ENCODE data around the gene SERPINB5.

Gene SERPINB5

DNA sequence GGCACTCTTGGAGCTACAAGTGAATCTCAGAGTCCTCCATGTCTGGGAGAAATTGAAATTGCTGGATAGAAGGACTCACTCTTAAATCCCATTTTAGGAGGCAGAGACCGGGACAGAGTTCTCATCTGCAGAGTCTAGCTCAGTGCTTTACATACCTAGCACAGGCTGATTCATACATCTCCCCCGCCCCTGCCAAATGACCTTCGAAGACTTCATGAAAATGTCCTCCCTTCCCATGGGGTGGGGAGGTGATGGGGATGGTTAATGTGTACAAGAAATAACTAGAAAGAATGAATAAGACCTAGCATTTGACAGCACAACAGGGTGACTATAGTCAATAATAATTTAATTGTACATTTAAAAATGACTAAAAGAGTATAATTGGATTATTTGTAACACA is 8.2 kb upstream of the SERPINB5 start:
- no peak for DNase-seq (ENCODE audit: low read depth, low spot score)

DNA sequence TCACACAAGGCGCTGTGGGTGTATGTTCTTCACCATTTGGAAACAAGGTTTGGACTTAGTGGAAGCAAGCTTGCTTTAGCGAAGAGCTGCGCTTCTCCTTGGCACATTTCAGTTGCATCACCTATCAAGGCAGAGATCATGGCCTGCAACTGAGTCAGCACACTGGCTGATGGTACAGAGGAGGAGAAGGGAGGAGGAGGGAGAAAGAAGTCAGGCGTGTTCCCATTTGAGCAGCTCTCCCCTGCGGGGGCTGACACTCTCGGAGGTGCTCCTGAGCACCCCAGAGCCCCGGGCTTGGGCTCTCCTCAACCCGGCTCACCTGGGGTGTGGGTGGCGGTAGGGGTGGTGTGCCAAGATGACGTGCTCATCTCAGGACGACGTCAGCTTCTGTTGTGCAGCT is 6.0 kb upstream of the SERPINB5 start:
- no peak for DNase-seq (ENCODE audit: low read depth, low spot score)

DNA sequence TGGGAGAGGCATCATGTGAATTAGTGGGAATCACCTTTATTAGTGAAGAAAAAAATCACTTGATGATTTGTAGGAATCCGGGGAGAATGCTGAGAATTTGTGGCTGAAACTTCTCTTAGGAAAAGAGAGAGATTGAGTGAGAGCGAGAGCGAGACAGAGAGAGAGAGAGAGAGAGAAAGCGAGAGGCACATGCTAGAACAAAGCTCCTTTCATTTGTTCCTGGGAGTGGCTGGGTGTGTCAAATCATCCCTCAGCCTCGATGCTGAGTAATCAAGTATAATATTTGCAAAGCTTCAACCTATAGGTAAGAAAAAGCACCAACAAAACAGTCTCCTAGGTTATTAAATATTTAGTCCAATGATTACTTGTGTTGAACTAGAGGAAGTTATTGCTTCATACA is 4.4 kb upstream of the SERPINB5 start:
- DNase-seq (ENCODE audit: low read depth, low spot score): no peak

DNA sequence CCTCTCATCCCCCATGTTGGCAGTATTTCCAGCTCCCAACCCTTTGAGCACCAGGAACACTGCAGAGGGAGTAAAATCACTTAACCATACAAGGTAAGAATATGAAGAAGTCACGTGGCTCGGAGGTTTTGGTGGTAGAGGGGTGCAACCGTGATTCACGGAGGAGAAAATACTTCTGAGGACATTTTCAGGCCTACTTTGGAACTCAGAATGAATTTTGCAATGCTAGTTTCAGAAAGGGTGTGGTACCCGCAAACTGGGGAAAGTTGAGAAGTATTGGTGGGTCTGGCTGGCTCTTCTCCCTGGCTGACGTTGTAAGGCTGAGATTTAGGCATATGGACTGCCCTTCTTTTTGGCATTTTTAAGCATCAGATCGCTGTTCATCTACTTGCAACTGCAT is 442 bp downstream of the SERPINB5 start:
- no peak for DNase-seq (ENCODE audit: low read depth, low spot score)

DNA sequence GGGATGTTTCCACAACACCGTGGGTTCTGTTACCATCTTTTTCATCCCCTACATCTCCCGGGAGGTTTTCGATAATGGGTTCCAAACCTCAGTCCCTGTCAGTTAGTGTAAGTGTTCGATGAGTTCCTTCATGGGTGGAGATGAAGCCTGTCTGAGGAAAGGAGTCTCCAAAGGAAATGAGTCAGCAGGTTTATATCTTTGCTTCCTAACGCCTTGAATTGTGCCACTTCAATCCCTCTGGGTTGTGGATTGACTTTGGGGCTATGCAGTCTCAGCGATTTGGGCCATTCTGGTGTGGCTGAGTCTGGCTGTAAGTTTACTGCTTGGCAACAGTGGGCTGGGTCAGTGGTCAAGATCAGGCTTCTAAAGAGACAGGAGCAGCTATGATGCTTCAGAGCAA is 1.2 kb downstream of the SERPINB5 start:
- no peak for DNase-seq (ENCODE audit: low read depth, low spot score)

DNA sequence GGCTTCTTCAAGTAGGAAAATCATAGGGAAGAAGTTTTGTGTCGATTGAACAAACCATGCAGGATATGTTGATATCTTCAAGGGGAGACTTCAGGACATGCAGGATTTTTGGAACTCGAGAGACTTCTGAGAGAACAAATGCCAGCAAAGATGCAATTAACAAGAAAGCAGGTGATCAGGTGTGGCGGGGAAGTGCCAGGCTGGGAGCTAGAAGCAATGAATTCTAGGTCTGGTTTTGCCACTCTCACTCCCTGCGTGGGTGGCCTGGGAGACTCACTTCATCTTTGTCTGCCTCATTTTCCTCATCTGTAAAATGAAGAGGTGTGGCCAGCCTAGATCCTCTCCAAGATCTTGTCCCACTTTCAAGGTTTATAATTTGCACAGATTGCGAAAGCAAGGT is 3.1 kb downstream of the SERPINB5 start:
- no peak for DNase-seq (ENCODE audit: low read depth, low spot score)

DNA sequence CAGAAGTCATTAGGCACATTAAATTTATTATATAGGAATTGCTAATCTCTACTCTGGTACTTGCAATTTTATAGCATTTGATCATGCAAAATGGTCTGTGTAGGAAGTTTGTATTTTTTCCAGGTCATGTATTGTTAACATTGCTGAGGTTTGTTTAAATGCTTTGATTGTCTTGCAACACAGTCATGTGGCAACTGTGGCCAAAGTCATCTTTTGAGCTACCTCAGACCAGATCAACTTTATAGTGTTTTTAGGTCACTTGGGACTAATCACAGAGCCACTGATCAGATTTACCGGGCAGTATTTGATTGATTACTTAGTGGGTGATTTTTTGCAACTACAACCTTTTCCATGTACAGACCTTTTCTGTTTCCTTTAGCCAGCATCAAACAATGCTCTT is 3.7 kb downstream of the SERPINB5 start:
- DNase-seq (ENCODE audit: low read depth, low spot score): no peak

DNA sequence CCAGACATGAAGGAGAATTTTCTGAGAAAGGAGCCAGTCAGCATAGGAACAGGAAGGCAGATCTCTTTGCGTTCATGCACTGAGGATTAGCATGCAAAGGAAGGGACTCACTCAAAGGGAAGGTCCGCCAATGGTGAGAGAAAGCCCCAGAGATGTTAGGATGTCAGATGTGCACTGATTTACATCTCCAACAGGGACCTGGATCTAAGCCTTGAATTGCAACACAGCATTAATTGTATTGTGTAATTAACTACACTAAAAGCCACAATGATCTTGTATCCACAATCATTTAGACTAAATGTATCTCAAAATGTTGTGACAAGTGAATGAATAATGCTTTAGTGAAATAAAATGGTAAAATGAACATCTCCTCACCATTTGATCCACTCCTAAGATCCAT is 4.2 kb downstream of the SERPINB5 start:
- no peak for DNase-seq (ENCODE audit: low read depth, low spot score)

DNA sequence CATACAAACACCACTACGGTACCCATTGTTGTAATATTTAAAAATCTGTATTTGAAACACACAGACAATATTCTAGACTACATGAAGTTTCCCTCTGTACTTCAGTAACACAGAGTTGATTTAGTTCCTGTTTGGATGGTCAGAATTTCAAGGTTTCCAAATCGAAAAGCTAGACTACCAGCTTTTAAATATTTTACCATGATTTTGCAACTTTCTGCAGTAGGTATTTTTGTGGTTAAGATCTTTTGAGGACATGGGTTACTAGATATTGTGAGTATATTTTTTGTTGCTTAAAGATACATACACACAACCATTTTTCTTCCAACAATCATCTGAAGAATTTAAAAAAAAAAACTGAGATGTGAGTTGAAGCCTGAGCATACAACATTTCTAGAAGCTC is 10.9 kb downstream of the SERPINB5 start:
- no peak for DNase-seq (ENCODE audit: low read depth, low spot score)

DNA sequence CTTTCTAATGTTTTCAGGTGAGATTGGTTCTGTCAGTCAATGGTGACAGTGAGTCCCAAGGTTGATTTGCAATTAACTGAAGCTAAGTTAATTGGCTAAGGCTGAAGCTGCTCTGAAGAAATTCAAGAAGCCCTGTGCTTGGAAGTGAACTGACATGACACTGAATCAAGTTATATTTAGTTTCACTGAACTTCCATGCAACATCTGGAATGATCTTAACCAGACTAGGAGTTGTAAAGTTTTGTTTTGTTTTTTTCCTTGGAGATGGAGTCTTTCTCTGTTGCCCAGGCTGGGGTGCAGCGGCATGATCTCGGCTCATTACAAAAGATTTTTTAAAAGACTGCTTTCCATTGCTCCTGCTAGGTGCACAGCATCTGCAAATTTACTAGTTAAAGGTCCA is 11.4 kb downstream of the SERPINB5 start:
- no peak for DNase-seq (ENCODE audit: low read depth, low spot score)

DNA sequence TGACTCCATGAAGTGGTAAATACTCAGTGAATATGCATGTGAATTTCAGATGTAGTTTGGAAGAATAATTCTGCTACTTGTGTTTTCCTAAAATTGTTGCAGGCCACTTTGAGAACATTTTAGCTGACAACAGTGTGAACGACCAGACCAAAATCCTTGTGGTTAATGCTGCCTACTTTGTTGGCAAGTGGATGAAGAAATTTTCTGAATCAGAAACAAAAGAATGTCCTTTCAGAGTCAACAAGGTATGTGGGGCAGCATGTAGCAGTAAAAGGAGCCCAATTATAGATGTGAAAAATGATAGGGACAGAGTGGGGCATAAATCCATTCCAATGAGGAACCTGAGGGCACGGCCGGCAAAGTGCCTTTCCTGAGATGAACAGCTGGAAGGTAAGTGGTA is 16.1 kb downstream of the SERPINB5 start:
- no peak for DNase-seq (ENCODE audit: low read depth, low spot score)

DNA sequence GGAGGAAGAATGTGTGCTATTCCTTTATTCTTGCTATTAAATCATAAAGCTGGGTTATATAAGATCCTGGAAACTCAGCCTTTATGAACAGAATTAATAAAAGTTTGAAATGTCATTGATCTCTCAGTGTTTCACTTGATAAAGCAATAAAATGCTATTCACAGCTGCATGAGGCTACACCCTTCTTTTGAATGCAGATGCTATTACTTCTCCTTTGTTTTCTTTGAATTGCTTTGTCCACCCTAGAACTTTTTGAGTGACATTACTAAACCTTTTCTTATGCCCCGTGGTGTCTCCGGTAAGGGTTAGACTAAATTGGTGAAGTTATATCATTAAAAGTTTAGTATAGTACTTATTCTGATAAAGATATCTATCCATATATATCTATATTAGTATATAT is 18.9 kb downstream of the SERPINB5 start:
- no peak for DNase-seq (ENCODE audit: low read depth, low spot score)

DNA sequence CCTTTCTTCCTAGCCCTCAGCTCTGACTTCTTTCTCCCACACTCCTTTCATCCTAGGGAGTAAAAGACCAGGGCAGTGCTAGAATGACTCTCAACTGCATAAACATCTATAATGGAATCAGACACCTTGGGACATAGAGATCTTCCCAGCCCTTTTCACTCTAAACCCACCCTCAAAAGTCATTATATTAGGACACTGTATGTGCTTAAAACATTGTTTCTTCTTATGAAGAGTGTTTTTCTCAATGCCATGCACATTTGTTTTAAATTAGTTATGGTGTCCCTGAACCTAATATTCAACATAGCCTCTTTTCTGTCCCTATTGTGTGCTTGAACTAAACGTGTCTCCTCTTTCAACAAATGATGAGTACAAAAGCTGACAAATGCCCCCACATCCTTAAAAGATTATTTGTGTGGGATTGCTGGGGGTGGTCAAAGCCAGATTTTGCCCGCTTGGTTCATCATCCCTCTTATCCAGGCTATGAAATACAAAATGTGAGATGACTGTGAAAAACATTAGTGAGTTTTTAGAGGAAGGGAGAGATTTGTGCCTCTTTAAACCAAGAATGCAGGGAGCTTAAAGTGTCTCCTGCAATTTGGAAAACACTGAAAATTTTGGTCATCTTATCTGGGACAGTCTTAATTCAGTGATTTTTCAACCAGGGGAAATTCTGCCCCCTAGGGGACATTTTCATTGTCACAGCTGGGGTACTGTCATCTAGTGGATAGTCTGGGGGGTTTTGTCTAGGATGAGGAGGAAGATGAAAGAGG is 29.0 kb downstream of the SERPINB5 start:
- no peak for DNase-seq (ENCODE audit: low read depth, low spot score)

DNA sequence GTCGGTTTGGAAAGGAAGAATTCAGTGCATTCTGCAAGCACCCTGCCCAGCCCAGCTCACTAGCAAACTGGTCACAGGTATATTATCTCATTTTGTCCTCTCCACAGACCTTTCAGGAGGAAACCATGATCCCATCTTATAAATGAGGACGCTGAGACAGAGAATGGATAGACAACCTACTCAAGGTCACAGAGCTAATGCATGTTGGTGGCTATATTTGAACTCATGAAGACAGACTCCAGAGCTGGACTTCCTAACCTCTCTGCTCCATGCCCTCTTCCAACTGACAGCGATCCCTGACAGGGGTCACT is 29.5 kb downstream of the SERPINB5 start:
- no peak for DNase-seq (ENCODE audit: low read depth, low spot score)

DNA sequence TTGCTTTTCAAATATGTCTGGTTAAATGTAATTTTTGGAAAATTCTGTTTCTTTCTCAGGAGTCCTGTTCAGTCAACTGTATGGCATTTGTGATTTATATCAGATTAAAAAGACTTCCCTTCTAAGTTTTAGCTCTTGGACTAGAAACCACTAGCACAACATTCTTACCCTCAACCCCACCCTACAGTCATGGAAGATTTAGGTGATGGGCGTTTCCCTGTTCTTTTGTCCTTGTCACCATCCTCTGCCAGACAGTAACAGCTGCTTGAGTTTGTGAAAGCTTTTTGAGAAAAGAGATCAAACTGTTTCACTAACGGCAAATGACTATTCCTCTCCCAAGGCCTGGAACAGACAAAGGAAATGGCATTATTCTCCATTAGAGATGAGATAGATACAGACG is 31.8 kb downstream of the SERPINB5 start:
- no peak for DNase-seq (ENCODE audit: low read depth, low spot score)

DNA sequence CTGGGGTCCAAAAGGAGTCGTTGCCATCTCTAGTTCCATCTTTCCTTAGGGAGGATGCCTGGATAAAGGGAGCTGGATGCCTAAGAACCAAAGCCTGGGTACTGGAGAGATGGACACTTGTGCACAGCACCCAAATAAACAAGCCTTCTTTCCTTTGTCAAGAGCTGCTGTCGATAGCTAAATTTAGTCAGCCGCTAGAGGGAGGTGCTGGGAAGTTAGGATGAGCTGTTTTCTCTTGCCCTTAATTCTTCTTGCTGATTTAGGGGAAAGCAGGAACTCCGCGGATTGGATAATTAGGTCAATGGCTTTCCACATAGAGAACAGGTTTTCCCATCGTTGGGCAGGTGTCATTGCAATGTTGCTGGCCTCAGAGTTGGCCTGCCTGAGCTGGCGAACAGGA is 34.5 kb downstream of the SERPINB5 start:
- peak; percentile 12 for DNase-seq (ENCODE audit: low read depth, low spot score)

DNA sequence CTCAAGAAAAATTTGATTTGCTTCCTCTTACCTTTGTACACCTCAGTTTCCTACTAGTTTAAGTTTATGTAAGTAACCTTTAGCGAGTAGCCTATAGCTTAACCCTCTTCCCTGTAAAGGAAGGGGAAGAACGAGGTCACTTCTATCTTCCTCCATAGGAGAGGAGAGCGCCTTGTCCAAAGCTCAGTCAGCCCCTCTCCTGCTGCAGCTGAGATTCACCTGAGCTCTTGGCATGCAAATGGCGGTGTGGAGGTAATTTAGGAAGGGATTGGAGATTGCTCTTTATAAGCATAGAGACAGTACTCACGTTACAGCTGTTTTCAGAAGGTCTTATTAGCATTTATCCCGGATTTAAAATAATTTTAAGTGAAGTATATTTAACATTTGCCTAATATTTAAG is 37.6 kb downstream of the SERPINB5 start:
- no peak for DNase-seq (ENCODE audit: low read depth, low spot score)

DNA sequence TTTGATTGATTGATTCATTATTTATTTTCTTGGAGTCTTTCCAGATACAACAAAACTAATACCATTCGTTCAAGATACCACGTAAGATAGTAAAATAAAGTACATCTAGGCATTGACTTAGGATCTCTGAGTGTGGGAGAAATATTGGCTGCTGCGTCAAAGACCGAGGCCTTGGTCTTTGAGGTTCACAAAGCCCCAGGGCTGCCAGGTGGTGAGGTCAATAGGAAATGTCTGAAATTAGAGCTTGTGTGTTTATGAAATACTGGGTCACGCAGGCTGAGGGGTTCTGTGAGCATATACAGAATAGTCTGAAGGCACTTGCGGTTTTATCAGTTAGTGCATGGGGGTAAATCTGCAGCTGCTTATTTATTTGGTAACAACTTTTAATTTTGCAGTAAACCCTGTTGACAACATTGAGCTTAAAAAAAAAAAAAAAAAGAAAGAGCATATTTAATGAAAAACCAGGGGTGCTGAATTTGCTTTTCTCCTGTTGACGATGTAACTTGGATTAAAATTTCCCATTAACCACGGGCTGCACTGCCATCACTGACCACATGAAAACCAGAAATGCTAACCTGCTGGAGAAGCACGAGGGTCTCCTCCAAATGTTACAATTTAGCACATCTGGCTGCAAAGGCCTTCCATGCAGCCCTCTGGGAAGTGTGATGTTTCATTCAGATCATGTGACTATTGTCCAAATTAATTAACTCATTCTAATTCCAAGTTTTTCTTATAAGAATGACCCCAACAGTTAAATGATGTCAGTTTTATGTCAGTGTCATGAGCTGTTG is 38.3 kb downstream of the SERPINB5 start:
- no peak for DNase-seq (ENCODE audit: low read depth, low spot score)

DNA sequence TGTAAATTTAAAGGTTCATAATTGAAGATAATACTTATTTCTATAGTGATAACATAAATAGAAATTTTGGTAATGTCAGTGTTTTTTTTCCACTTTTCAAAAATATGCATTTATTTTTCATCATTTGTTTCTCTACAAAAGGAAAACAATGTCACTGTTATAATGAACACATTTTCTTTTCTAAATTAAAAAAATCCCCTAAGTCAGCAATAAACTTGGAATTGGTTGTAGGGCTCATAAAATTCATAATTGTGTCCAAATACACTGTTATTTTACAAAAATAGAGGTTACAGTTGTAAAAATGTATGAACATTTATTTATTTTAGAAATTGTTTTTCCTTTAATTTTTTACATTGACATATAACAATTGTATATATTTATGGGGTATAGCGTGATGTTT is 39.0 kb downstream of the SERPINB5 start:
- DNase-seq (ENCODE audit: low read depth, low spot score): no peak

DNA sequence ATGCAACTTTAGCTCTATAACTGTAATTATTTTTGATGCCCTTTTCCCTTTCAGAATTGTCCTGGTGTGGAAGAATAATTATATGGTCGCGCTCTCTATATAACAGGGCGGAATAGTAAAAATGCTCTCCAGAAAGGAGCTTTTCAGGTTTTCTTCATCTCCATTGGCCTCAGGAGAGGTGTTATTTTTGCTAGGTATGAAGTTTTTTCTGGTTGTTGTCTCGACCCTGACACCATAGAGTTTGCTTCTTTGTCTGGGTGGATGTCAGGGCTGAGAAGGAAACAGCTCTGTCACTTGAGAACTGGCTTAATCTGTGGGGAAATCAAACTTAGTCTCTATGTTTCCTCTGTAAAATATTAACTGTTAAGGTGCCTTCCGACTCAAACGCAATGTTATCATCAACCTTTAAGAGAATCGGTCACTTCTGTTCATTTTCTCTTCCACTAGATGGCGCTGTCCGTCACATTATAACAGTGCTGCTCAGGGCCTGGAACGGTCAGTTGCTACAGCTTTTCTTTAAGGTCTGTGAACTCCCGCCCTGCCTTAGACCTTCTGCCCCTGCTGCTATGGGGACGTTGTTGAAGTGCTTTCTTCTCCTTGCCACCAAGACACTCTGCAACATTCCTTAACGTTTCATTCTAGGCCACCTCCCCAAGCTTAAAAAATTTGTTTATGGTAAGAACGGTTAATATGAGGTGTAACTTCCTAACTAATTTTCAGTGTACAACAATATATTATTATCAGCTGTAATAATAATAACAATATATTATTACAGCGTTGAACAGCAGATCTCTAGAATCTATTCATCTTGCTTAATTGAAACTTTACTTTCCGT is 41.6 kb downstream of the SERPINB5 start:
- peak; percentile 49 for DNase-seq (ENCODE audit: low read depth, low spot score)

DNA sequence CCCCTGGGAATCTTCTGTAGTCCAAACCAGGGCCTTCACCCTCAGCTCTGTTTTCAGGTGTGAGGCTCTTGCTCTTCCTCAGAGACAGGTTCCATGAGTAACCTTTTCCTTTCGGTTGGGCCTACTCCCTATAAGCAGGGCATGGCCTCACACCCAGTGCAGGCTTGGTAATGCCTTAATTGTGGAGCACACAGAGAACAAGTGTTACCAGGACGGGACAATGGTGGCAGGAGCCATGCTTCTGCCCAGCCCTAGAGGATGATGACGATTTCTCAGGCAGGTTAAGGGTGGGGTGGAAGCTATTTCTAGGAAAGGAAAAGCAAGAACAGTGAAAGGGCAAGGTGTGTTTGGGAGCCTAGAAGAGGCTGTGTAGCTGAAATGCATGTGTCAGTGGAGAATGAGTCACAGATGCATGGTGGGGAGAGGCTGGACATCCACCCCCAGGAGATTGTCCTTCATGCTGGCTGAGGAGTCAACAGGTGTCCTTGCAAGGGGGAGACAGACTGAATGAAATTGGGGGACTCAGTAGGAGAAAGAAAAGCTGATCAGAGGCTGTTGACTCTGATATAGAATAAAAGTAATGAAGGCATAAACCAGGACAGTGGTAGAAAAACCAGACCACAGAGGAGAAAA is 43.4 kb downstream of the SERPINB5 start:
- no peak for DNase-seq (ENCODE audit: low read depth, low spot score)

DNA sequence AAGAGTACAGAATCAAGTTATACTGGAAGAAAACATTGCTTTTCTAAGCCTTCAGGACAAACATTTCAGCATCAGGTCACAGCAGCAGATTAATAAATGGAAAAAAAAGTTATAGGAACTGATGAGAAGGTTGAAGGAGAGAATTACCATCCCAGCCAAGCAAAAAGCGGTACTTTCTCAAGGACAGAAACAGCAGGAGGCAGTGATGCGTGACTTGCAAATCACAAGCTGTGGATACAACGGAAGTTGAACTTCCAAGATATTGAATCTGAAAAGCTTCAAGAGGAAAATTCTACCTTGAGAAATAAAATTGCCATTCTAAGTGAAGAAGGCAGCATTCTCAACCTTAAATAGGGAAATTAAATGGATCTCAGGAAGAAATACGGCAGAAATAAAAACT is 46.9 kb downstream of the SERPINB5 start:
- DNase-seq (ENCODE audit: low read depth, low spot score): no peak
